ENCODE measurements around the gene MYDGF.
"Not testable (repeated sequence)": the region's sequence is repeated elsewhere in the genome, so short reads cannot be mapped to it uniquely, and the experiment has no call there.

The MYDGF gene

GRCh38 chr19:4669723-4670480, at the start of gene MYDGF:
TSS of gene MYDGF (minus strand) at chr19:4670342. CDS start at chr19:4670334, 8 bp downstream.
- DNase-seq, result peak; percentile 96

GRCh38 chr19:4719499-4719866, 49.3 kb upstream of the MYDGF start:
- no peak for DNase-seq

- no peak for DNase-seq
Observed at GRCh38 chr19:4717966-4718701, 48.0 kb upstream of the MYDGF start.

- DNase-seq, result no peak
Observed at GRCh38 chr19:4717191-4717965, 47.2 kb upstream of the MYDGF start.

- DNase-seq, result no peak
Observed at GRCh38 chr19:4715529-4716221, 45.5 kb upstream of the MYDGF start.

- not testable (repeated sequence) for DNase-seq
Observed at GRCh38 chr19:4715178-4715528, 45.0 kb upstream of the MYDGF start.

- DNase-seq, result no peak
Observed at GRCh38 chr19:4714016-4714415, 43.9 kb upstream of the MYDGF start.

- DNase-seq, result no peak
Observed at GRCh38 chr19:4713384-4713951, 43.3 kb upstream of the MYDGF start.

- no peak for DNase-seq
Observed at GRCh38 chr19:4712771-4713170, 42.6 kb upstream of the MYDGF start.

GRCh38 chr19:4711211-4711610, 41.1 kb upstream of the MYDGF start:
- DNase-seq, result no peak

- DNase-seq, result no peak
Observed at GRCh38 chr19:4710281-4710600, 40.1 kb upstream of the MYDGF start.

GRCh38 chr19:4709440-4710280, 39.5 kb upstream of the MYDGF start:
- DNase-seq, result peak; percentile 10

- DNase-seq, result no peak
Observed at GRCh38 chr19:4707956-4708650, 38.0 kb upstream of the MYDGF start.

- DNase-seq, result no peak
Observed at GRCh38 chr19:4707322-4707721, 37.2 kb upstream of the MYDGF start.

GRCh38 chr19:4705413-4706131, 35.4 kb upstream of the MYDGF start:
- no peak for DNase-seq

- no peak for DNase-seq
Observed at GRCh38 chr19:4704317-4704673, 34.2 kb upstream of the MYDGF start.

GRCh38 chr19:4703671-4704316, 33.7 kb upstream of the MYDGF start:
- DNase-seq, result no peak

GRCh38 chr19:4702764-4703163, 32.6 kb upstream of the MYDGF start:
- no peak for DNase-seq

- DNase-seq, result no peak
Observed at GRCh38 chr19:4701557-4701956, 31.4 kb upstream of the MYDGF start.

GRCh38 chr19:4700693-4700970, 30.5 kb upstream of the MYDGF start:
- no peak for DNase-seq
